SK-N-SH (cell line): Measurements from ENCODE around the gene MAPKAP1.

Source experiments
- CTCF ChIP-seq: fragments of 200-600 bp; sonication (generic); IDR thresholded peaks from 2 replicates; pipeline ENCODE4 v1.6.1; 2017; ENCODE audit warnings: antibody characterized with exemption, mild to moderate bottlenecking, moderate library complexity
- FOXJ3 ChIP-seq: sonication (generic); formaldehyde crosslinking; IDR thresholded peaks from 2 replicates; pipeline ENCODE4 v1.5.1; 2020; ENCODE audit warnings: mild to moderate bottlenecking, missing genetic modification reagents
- FOXM1 ChIP-seq: IDR thresholded peaks from 2 replicates; pipeline ENCODE4 v1.4.0; 2012; ENCODE audit warnings: low read depth, mild to moderate bottlenecking
- GABPA ChIP-seq: IDR thresholded peaks from 2 replicates; pipeline ENCODE4 v1.4.0; 2012; ENCODE audit warnings: low read depth, mild to moderate bottlenecking
- GATA2 ChIP-seq: sonication (generic); formaldehyde crosslinking; IDR thresholded peaks from 2 replicates; pipeline ENCODE4 v1.5.0; 2020; ENCODE audit warnings: mild to moderate bottlenecking, missing genetic modification reagents
- IRF3 ChIP-seq: fragments of 150-350 bp; IDR thresholded peaks from 2 replicates; pipeline ENCODE4 v1.6.1; 2016; ENCODE audit warnings: mild to moderate bottlenecking, low read depth, low read length
- JUND ChIP-seq: IDR thresholded peaks from 2 replicates; pipeline ENCODE4 v1.4.0; 2012
- POLR2AphosphoS5 ChIP-seq: IDR thresholded peaks from 2 replicates; pipeline ENCODE4 v1.6.1; 2012; ENCODE audit warnings: low read depth, low read length
- RAD21 ChIP-seq: IDR thresholded peaks from 2 replicates; pipeline ENCODE4 v1.6.1; 2012; ENCODE audit warnings: mild to moderate bottlenecking, low read length
- RCOR1 ChIP-seq: fragments of 150-350 bp; IDR thresholded peaks from 2 replicates; pipeline ENCODE4 v1.6.1; 2017; ENCODE audit warnings: antibody characterized with exemption, low read length
- YY1 ChIP-seq: IDR thresholded peaks from 2 replicates; pipeline ENCODE4 v1.4.0; 2012; ENCODE audit warnings: low read depth, mild to moderate bottlenecking

GRCh38 chr9:125457357-125457756, 249.7 kb downstream of the MAPKAP1 start:
- TF ChIP-seq CTCF (no peak), FOXM1 (no peak), GATA2 (CRISPR knock-in tag) (no peak), YY1 (no peak), IRF3 (no peak), JUND (no peak), POLR2AphosphoS5 (no peak), GABPA (no peak), RAD21 (no peak), RCOR1 (no peak), FOXJ3 (no peak)
